Fibroblast of pulmonary artery (primary cell): ENCODE data around the gene DNAJA2.

Experiments
- DNase-seq: peaks from one replicate; pipeline ENCODE4 v3.0.0-alpha.2; 2010; ENCODE audit warnings: low read depth
- H3K4me3 ChIP-seq: replicated peaks from 2 replicates; pipeline ENCODE4 v1.5.1; 2011; ENCODE audit warnings: low read depth, mild to moderate bottlenecking, control low read depth, low read length, moderate library complexity
- CTCF ChIP-seq: IDR thresholded peaks from 2 replicates; pipeline ENCODE4 v1.5.1; 2011; ENCODE audit warnings: mild to moderate bottlenecking, control low read depth, low read length, inconsistent platforms; ENCODE audit errors: missing control alignments

Gene DNAJA2

DNA sequence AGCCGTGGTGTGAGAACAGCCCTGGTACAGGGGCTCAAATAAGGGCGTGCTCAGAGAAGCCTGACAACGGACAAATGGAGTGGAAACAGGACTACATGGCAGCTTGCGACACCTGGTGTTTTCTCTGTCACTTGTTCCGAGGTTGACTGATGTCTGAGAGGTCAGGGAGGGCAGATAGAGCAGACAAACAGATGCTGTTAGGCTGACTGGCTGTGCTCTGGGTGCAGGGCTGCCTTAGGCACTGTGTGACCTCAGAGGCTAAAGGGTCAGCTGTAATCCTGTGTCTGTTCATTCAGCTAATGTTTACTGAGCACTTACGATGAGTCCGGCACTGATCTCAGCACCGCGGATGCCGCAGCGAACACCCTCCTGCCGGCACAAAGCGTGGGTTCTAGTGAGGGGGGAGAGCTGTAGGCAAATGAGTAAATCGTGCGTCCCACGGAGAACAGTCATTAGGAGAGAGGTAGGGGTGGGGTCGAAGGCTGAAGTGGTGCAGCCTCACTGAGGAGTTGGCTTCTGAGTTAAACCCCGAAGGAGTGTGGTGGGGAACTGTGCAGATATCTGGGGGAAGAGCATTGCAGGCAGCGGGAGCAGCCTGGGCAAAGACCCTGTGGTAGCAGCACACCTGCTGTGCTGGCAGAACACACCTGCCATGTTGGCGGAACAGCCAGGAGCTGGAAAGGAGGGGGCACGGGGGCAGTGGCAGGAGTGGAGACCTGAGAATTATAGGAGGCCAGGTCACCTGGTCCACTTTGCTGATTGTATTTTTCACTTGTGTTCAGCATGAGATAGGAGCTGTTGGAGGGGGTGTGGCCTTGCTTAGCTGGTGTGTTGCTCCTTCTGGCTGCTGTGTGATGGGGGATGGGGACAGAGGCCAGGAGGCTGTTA is 54.3 kb downstream of the DNAJA2 start:
- TF ChIP-seq CTCF, result no peak
- DNase-seq, result no peak
- H3K4me3 ChIP-seq, result no peak overlapping the region

- no peak for TF ChIP-seq CTCF
- no peak for DNase-seq
- H3K4me3 ChIP-seq, result no peak overlapping the region
Measured at GRCh38 chr16:46918400-46918799, 55.1 kb downstream of the DNAJA2 start.

- no peak for TF ChIP-seq CTCF
- H3K4me3 ChIP-seq, result no peak overlapping the region
- DNase-seq, result peak; percentile 10
Measured at GRCh38 chr16:46916980-46917379, 56.5 kb downstream of the DNAJA2 start.

GRCh38 chr16:46915483-46916025 is 57.9 kb downstream of the DNAJA2 start:
- DNase-seq, result no peak
- TF ChIP-seq CTCF, result no peak
- no peak overlapping the region for H3K4me3 ChIP-seq

GRCh38 chr16:46914556-46915201 is 58.8 kb downstream of the DNAJA2 start:
- no peak overlapping the region for H3K4me3 ChIP-seq
- no peak for DNase-seq
- no peak for TF ChIP-seq CTCF

- no peak for DNase-seq
- no peak for TF ChIP-seq CTCF
- H3K4me3 ChIP-seq, result no peak overlapping the region
Measured at GRCh38 chr16:46911650-46912049, 61.8 kb downstream of the DNAJA2 start.

- H3K4me3 ChIP-seq, result no peak overlapping the region
- DNase-seq, result no peak
- TF ChIP-seq CTCF, result no peak
Measured at GRCh38 chr16:46911038-46911437, 62.4 kb downstream of the DNAJA2 start.
